GM10248 (cell line): ENCODE data around the gene ZNF484.
"Not testable (repeated sequence)": the region's sequence is repeated elsewhere in the genome, so short reads cannot be mapped to it uniquely, and the experiment has no call there.

Experiments
- CTCF ChIA-PET: fragments of 300-600 bp; sonication (Branson Sonifier 250); formaldehyde crosslinking; extraction: SDS; loops from one replicate; lab custom pipeline; 2021; ENCODE audit warnings: antibody characterized with exemption; lab: Yijun Ruan, JAX
- POLR2A ChIA-PET: fragments of 350-650 bp; sonication (Branson Sonifier 250); formaldehyde crosslinking; extraction: SDS; loops from one replicate; lab custom pipeline; 2020; ENCODE audit warnings: antibody characterized with exemption; lab: Yijun Ruan, JAX
- DNase-seq: peaks from one replicate; pipeline ENCODE4 v3.0.0; 2012; ENCODE audit errors: extremely low spot score
- TF ChIP-seq, protein P1 (sequence below): IDR thresholded peaks from 2 replicates; pipeline ENCODE4 v1.5.1; 2012; ENCODE audit warnings: mild to moderate bottlenecking, low read depth; ENCODE audit errors: extremely low read depth, missing control alignments, control extremely low read depth

The ZNF484 gene

DNA sequence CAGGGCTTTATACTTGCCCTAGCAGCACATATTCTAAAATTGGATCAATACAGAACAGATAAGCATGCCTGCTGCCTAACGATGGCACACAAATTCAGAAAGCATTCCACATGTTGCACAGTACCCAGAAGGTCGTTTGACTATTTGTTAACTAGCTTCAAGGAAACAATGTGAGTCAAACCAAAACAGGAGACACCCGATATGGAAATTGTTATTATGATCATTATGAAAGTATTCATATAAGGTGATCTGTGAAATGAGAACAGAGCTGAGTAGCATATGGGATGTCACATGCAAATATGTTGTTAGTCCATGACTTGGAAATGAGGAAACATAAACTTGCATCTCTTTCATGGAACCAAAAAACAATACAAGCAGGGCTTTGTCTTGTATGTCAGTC lies 56.9 kb downstream of the ZNF484 start:
- TF ChIP-seq, protein P1, sequence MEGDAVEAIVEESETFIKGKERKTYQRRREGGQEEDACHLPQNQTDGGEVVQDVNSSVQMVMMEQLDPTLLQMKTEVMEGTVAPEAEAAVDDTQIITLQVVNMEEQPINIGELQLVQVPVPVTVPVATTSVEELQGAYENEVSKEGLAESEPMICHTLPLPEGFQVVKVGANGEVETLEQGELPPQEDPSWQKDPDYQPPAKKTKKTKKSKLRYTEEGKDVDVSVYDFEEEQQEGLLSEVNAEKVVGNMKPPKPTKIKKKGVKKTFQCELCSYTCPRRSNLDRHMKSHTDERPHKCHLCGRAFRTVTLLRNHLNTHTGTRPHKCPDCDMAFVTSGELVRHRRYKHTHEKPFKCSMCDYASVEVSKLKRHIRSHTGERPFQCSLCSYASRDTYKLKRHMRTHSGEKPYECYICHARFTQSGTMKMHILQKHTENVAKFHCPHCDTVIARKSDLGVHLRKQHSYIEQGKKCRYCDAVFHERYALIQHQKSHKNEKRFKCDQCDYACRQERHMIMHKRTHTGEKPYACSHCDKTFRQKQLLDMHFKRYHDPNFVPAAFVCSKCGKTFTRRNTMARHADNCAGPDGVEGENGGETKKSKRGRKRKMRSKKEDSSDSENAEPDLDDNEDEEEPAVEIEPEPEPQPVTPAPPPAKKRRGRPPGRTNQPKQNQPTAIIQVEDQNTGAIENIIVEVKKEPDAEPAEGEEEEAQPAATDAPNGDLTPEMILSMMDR: no peak
- POLR2A ChIA-PET: no interaction called here
- no peak for DNase-seq
- CTCF ChIA-PET: interaction anchor here (1.1 kb wide), 1 partner anchor 12 kb away, joined by 4 read pairs; no protein-coding TSS in a partner anchor

DNA sequence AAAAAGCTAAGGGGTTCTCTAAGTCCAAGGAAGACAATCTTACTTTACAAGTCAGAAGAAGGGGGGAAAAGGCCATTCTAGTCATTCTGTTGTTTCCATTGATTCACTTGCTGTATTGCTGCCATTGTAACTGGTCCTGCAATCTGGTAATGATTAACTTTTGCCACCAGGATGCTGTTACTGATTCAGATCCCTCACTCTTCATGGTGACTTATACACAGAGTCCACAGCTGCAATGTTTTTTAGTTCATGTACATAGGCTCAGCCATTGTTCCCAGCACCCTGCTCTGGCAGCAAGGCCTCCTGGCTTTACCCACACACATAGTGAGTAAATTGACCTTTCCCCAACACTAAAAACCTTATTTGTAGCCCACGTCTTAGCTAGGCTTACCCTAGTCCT lies 57.9 kb downstream of the ZNF484 start:
- DNase-seq, POLR2A ChIA-PET, CTCF ChIA-PET: not testable (repeated sequence)

DNA sequence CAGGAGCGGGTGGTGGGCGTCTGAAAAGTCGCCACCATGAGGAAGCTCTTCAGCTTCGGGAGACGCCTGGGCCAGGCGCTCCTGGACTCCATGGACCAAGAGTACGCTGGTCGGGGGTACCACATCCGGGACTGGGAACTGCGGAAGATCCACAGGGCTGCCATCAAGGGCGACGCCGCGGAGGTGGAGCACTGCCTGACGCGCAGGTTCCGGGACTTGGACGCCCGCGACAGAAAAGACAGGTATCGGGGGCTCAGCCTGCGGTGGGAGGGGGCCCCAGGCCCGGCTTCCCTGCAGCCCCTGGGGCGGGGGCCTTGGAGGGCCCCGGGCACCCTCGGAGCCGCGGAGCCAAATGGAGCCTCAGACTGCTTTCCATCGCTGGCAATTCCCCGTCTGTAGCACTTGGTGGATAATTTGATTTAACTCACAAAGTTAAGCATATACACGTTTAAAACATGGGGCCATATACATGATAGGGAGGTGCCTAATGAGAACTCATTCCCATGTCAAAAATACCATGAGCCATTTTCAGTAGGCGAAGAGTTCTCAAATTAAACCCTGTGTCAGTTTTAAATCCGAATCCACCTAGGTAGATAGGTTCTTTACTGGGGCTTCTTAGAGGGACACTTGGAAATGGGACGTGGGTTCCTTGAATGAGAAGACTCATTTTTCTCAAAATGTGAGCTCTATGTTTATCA lies 68.1 kb downstream of the ZNF484 start:
- POLR2A ChIA-PET, DNase-seq: not testable (repeated sequence)
- CTCF ChIA-PET: interaction anchor here (1.1 to 2.0 kb wide), 5 partner anchors 12 to 92 kb away, joined by 4 to 11 read pairs (median 4); no protein-coding TSS in a partner anchor

DNA sequence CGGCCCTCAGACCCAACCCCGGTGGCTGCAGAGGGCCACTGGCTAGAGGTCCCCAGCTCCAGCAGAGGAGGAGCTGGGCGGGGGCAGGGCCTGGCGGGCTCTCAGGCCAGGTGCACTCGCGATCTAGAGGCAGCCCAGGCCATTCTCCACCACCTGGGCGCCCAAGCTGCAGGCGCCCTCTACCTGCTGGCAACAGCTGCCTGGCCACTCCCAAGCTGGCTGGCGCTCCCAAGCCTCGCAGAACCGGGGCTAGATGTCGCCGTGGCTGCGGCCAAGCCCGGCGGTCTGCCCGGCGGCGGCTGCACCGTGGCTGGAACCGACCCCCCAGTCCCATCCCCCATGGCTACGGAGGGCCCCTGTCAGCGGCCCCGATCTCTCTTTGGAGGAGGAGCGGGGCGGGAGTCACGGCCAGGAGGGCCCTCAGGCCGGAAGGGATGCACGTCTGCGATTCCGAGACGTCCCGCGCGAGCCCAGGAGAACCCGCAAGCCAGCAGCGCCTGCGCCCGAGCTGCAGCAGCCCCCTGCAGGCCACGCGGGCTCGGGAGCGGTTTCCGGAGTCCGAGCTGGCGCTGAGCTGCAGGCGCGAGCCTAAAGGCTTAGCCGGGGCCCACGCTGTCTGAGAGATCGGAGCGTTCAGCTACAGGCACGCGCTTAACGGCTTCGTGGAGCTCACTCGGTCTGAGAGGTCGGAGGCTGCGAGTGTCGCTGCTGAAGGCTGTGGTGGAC lies 68.9 kb downstream of the ZNF484 start:
- DNase-seq: peak; percentile 65
- POLR2A ChIA-PET: no interaction called here
- CTCF ChIA-PET: interaction anchor here (1.1 to 2.1 kb wide), 6 partner anchors 11 to 91 kb away, joined by 4 to 11 read pairs (median 4); no protein-coding TSS in a partner anchor
- TF ChIP-seq, protein P1: peak; percentile 10

DNA sequence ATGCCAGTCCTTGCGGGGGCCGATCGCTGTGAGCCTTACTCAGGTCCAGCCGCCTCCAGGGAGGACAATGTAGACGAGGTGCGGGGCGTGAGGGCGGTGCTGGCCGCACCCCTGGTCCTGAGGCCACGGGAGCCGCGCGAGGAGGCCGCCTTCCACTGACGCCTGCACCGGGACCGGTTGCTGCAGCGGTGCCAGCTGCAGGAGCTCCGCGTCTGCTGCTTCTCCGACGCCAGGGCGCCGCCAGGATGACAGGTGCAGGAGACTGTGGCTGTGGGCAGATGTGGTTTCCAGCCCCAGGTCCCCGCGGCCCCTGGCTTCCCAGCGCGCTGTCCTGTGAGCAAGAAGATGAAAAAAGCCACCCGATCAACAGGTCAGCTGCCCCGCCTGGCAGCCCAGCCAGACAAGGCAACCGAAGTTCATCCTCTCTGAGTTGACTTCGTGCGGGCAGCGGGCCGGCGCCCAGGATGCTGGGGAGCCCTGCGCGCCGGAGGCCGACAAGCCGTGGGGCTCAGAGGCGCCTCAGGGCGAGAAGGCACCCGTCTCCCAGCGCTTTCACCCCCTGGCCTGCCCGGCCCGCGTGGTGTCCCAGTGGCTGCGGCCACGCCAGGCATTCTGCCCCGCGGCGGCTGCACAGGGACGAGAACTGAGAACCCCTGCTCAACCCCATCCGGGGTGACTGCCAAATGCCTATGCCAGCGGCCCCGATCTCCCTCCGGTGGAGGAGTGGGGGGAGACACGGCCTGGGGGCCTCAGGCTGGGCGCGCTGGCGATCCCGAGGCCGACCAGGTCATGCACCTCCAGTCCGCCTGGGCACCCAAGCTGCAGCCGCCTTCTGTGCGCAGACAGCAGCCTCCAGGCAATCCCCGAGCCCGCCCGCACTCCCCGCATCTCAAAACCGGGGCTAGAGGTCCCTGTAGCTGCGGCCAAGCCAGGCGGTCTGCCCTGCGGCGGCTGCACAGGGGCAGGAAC lies 69.8 kb downstream of the ZNF484 start:
- TF ChIP-seq, protein P1: no peak
- CTCF ChIA-PET: interaction anchor here (0.9 to 2.1 kb wide), 7 partner anchors 10 to 90 kb away, joined by 4 to 11 read pairs (median 4); no protein-coding TSS in a partner anchor
- POLR2A ChIA-PET: no interaction called here
- DNase-seq: no peak

DNA sequence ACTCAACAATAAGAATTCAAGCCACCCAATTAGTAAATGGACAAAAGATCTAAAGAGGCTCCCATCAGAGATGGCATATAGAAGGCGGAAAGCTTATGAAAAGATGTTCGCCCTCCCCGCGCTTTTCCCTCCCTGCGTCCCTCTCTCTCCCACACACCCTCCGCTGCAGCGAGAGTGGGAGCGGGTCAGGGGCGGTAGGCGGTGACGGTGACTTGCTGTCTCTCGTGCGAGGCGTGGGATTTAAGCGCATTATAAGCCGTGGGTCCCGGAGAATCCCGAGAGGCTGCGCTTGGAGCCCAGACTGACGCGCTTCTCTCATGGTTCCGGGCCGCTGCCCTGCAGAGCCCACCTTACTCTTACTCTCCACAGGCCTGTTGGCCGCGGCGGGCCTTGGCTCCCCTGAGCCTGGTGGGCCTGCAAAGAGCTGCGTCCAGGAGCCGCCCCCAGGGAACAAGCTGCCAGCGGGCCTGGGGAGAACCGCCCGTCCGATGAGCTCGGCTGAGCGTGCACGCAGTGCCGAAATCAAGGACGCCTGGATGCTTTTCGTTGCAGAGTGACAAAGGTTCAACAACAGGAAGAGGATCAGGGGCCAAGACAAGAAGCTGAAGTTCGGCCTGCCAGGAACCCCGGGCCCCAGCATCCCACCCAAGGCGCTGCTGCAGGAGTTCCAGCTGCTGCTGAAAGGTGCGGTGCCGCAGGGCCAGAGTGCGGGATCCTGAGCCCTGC lies 70.6 kb downstream of the ZNF484 start:
- no peak for DNase-seq
- TF ChIP-seq, protein P1: no peak
- ChIA-PET CTCF (interaction anchor here (0.9 to 2.1 kb wide), 2 partner anchors 16 to 78 kb away, joined by 4 to 5 read pairs; no protein-coding TSS in a partner anchor), POLR2A (no interaction called here)
